Thyroid gland (tissue), 4 donors: Measurements from ENCODE around the gene SORT1.

Source experiments
- POLR2A ChIP-seq, 2 donors: fragments of 450-650 bp; IDR thresholded peaks; one replicate each; pipeline ENCODE4 v1.6.1; 2017; ENCODE audit warnings: antibody characterized with exemption in 2 of 2, mild to moderate bottlenecking in 2 of 2, moderate library complexity in 1 of 2
- TF ChIP-seq, protein P1 (sequence below), 6 experiments: fragments of 200-600 bp in 3 of 6; fragments of 450-650 bp in 3 of 6; sonication (generic) in 3 of 6; IDR thresholded peaks; one replicate each; pipeline ENCODE4 v1.5.1; 2016 to 2019; ENCODE audit warnings: antibody characterized with exemption in 6 of 6, mild to moderate bottlenecking in 2 of 6, inconsistent platforms in 1 of 6, moderate library complexity in 1 of 6

DNA sequence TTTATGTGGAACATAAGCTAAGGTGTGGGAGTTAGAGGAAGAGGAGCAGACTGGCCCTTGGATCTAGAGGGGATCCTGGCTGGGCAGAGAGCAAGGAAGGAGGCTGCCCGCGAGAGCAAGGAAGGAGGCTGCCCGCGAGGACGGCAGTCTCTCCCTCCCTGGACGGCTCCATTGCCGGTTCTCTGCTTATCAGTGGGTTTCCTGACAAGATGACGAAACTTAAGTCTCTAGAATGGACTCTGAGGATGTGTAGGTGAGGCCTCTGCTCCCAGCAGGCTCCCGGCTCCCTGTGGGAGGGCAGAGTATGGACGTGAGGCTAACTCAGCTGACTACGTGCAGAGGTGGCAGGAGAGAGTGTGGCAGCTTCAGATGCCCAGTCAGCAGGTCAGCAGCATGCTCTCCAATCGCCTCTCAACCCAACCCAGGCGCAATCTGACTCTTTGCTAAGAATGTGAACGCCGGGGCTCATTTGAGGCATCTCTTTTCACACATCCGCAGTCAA, 97.0 kb downstream of the SORT1 start:
- TF ChIP-seq, protein P1, sequence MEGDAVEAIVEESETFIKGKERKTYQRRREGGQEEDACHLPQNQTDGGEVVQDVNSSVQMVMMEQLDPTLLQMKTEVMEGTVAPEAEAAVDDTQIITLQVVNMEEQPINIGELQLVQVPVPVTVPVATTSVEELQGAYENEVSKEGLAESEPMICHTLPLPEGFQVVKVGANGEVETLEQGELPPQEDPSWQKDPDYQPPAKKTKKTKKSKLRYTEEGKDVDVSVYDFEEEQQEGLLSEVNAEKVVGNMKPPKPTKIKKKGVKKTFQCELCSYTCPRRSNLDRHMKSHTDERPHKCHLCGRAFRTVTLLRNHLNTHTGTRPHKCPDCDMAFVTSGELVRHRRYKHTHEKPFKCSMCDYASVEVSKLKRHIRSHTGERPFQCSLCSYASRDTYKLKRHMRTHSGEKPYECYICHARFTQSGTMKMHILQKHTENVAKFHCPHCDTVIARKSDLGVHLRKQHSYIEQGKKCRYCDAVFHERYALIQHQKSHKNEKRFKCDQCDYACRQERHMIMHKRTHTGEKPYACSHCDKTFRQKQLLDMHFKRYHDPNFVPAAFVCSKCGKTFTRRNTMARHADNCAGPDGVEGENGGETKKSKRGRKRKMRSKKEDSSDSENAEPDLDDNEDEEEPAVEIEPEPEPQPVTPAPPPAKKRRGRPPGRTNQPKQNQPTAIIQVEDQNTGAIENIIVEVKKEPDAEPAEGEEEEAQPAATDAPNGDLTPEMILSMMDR (IDR thresholded peaks at IDR 0.05), result no peak
- TF ChIP-seq POLR2A (IDR thresholded peaks at IDR 0.05), result no peak
